NCI-H748 treated with DMSO at 0.1 percent for 48 hours (cell line): ENCODE measurements around the gene PNLIPRP2.

ENCODE experiments used
- DNase-seq: peaks from one replicate; lab custom pipeline; 2025; lab: John Stamatoyannopoulos, UW

Gene PNLIPRP2

GRCh38 chr10:116612107-116612769 is 8.5 kb upstream of the PNLIPRP2 start:
- DNase-seq, result no peak

- no peak for DNase-seq
Observed at GRCh38 chr10:116613471-116613870, 7.3 kb upstream of the PNLIPRP2 start.

DNA sequence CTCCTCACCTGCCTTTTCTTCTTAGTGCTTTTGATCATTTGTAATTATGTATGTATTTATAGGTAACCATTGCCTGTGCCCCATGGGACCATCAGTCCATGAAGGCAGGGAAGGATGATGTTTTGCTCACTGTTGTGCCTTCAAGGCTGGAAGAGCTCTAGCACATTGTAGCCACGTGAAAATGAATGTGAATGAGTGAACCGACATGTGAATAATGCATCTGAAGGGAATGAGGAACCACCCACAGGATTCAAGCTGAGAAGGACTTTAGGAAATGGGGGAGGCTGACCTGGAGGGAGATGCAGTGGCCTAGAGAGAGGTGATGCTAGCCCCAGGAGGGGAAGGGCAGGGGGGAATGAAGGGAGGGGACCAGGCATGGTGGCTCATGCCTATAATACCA is 6.0 kb upstream of the PNLIPRP2 start:
- no peak for DNase-seq

DNA sequence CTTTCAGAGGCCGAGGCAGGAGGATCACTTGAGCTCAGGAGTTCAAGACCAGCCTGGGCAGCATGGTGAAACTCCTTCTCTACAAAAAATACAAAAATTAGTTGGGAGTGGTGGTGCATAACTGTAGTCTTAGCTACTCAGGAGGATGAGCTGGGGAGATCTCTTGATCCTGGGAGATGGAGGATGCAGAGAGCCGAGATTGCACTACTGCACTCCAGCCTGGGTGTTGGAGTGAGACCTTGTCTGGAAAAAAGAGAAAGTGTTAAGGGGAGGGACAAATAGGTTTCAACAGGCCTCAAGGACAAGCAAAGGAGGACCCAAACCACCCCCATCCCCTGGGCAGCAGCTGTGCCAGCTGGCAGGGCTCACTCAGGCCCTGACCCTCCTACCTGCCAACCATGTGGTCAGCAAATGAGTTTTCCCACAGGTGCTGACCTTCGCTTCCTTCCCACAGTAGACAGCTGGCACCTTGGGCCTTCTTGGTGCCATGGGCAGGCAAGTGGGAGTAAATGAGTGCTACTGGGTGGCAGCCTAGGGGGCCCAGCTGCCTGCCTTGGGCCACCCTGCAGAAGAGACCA is 5.5 kb upstream of the PNLIPRP2 start:
- DNase-seq, result no peak

GRCh38 chr10:116621476-116621875 is 723 bp downstream of the PNLIPRP2 start:
- no peak for DNase-seq

DNA sequence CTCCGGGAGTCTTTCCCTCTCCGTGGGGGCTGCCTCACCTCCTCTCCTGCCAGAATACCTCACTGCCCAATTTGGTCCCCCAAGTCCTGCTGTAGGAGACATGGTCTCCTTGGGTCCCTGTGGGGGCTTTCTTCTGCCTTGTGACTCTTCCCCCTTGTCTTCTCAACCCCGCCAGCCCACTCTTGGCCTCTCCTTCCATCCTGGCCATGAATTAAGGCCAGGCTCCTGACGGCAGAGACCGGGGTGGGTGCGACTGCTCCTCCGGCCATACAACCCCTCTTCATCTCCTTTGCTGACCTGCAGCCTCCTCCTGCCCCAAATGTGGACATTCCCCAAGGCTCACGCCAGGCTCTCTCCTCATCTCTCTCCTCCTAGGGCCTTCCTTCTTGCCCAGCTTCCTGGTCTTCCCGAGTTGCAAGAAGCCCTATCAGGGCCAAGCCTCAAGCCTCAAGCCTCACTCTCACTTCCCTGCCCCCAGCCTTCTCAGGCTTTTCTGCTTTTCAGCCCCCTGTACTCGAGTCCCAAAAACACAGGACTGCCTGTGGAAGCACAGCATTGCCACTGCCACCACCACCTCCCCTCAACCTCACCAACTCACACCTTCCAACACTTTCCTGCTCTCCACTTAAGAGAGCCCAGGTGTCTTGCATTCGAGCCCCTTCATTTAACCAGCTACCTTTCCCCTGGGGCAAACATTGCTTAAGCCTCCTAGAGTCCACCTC is 1.3 kb downstream of the PNLIPRP2 start:
- DNase-seq, result no peak

DNA sequence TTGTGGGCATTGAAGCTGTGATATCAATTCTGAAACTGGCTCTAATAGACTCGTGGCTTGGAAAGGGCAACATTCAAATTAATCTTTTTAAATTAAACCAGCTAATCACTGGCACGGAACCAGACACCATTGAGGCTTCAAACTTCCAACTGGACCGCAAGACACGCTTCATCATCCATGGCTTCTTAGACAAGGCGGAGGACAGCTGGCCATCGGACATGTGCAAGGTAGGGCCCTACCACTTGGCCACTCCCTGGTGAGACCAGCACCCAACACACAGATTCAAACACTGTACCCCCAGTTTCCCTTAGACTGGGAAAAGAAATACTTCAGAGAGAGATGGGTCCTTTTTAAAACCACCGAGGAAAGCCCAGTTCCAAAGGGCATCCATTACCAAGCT is 5.1 kb downstream of the PNLIPRP2 start:
- no peak for DNase-seq

- DNase-seq, result no peak
Observed at GRCh38 chr10:116626815-116627214, 6.1 kb downstream of the PNLIPRP2 start.

GRCh38 chr10:116627386-116627933 is 6.7 kb downstream of the PNLIPRP2 start:
- no peak for DNase-seq

- DNase-seq, result no peak
Observed at GRCh38 chr10:116629340-116629739, 8.6 kb downstream of the PNLIPRP2 start.

- no peak for DNase-seq
Observed at GRCh38 chr10:116630020-116630419, 9.3 kb downstream of the PNLIPRP2 start.

- DNase-seq, result no peak
Observed at GRCh38 chr10:116631871-116632295, 11.1 kb downstream of the PNLIPRP2 start.

DNA sequence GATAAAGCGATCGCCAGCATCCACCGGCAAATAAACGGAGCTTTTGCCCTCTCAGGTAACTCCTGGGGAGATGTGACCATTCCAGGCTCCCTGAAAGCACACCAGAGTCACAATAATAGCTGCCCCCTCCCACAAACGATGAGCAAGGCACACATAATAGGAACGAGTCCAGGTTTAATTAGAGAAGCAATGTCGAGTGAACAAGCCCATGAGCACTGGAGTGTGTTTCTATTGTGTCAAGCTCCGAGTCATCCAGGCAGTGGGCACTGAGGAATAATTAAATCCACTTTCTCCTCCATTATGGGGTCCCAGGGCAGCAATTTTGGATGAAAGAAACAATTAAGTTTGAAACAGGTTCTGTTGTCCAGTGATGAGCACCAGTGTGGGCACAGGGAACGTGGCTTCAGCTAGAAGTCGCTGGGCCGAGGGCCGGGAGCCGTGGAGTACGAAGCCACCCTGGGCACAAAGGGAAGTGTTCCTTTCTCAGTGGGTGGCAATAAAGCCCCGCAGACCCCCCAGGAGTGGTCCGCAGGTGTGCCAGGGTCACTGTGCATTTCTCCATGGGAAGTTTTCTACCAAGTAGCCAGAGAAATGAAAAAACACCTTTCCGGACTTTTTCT is 12.0 kb downstream of the PNLIPRP2 start:
- no peak for DNase-seq

DNA sequence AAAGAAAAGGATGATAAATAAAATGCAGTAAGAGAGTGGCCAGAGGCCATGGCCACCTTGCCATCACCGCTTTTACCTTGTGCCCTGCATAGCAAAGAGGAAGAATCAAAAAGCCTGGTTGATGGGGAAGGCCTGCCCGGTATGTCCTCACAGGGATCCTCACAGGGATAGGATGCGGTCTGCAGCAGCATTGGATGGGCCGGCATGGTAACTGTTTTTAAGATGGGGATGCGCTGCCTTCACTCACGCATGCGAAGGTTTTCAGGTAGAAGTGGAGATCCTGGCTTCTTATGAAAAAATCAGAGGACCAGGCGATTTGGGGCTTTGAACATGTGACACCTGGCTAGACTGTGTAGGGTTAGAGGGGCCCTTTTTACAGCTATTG is 12.5 kb downstream of the PNLIPRP2 start:
- no peak for DNase-seq

GRCh38 chr10:116634126-116634975 is 13.6 kb downstream of the PNLIPRP2 start:
- no peak for DNase-seq

DNA sequence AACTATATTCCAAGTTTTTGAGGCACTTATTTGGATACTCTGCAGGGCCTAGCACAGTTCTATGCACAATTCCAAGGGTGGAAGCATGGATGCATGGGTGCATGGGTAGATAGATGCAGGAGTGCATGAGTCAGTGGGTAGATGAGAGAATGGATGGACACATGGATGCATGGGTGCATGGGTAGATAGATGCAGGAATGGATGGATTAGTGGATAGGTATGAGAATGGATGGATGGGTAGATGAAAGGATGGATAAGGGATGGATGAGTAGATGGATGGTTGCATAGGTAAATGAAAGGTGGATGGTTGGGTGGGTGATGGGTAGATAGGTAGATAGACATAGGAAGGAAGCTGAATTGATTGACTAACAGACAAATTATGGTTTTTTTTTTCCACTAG is 15.6 kb downstream of the PNLIPRP2 start:
- DNase-seq, result no peak

DNA sequence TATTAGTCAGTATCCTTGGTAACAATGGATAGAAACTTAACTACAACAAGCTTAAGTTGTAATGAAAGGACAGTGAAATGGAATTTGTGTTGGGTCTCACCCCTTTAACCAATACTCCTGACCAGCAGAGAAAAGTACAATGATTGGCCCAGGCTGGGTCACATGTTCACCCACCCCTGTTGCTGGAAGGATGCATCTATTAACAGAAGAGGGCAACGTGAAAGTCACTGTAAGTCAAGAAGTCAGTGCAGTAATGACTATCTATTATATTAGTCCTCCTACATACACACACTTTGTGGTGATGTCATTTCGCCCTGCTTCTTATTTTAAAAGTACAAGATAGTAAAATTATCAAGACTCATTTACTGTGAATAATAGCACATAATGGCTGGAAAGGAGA is 16.2 kb downstream of the PNLIPRP2 start:
- no peak for DNase-seq

DNA sequence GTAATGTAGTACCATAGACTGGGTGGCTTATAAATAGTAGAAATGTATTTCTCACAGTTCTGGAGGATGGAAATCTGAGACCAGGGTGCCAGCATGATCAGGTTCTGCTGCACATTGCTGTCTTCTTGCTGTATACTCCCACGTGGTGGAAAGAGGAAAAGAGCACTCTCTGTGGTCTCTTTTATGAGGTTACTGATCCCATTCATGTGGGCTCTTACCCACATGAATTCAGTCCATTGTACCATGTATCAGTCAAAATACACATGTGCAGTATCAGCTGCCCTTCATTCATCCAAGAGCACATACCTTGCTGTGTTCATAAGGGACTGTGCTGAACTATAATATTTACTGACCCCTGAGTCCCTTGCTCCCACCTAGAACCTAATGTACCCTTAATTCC is 17.1 kb downstream of the PNLIPRP2 start:
- DNase-seq, result no peak

GRCh38 chr10:116646502-116646901 is 25.7 kb downstream of the PNLIPRP2 start:
- no peak for DNase-seq

GRCh38 chr10:116648903-116649302 is 28.1 kb downstream of the PNLIPRP2 start:
- DNase-seq, result no peak

GRCh38 chr10:116653885-116654284 is 33.1 kb downstream of the PNLIPRP2 start:
- no peak for DNase-seq

DNA sequence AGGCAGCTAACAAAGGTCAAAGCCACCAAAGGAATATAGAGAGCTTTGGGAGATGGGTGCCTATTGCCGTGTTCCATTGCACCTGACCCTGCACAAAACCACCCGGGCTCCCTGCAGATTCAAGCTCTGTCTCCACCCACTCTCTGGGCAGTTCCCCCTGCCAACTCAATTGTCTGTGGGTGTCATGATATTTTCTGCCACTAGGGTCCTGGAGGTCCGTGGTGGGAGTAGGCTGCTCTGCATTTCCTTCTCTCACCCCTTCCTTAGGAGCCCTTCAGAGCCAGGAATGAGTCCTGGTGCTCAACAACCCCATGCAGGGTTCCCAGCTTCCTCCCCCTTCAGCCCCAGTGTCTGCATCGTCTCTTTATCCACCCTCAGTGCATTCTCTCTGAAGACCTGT is 34.1 kb downstream of the PNLIPRP2 start:
- DNase-seq, result no peak
